Prostate gland (tissue), 2 donors: ENCODE data around the gene CPSF7.

Source experiments
- POLR2AphosphoS5 ChIP-seq: sonication (generic); formaldehyde crosslinking; IDR thresholded peaks from one replicate; pipeline ENCODE4 v1.6.1; 2017; ENCODE audit warnings: antibody characterized with exemption
- TF ChIP-seq, protein P1 (sequence below), 4 experiments: fragments of 200-600 bp in 2 of 4; fragments of 450-650 bp in 2 of 4; sonication (generic) in 2 of 4; IDR thresholded peaks; 1 replicate in 3 of 4; 2 replicates in 1 of 4; pipeline ENCODE4 v1.5.1; 2016 to 2019; ENCODE audit warnings: antibody characterized with exemption in 4 of 4, mild to moderate bottlenecking in 2 of 4, moderate library complexity in 2 of 4

DNA sequence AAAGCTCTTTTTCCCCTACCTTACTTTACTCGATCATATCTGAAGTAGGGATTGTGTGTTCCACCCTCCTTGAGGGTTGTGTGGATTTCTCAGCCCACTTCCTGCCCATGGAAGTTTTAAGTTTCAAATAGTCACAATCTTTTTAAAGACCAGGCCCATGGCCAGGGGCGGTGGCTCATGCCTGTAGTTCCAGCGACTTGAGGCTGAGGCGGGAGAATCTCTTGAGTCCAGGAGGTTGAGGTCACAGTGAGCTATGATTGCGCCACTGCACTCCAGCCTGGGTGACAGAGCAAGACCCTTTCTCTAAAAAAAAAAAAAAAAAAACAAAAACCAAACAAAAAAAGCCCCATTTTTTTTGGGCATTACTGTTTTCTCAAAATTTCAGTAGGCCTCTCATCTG, 42.5 kb upstream of the CPSF7 start:
- TF ChIP-seq, protein P1, sequence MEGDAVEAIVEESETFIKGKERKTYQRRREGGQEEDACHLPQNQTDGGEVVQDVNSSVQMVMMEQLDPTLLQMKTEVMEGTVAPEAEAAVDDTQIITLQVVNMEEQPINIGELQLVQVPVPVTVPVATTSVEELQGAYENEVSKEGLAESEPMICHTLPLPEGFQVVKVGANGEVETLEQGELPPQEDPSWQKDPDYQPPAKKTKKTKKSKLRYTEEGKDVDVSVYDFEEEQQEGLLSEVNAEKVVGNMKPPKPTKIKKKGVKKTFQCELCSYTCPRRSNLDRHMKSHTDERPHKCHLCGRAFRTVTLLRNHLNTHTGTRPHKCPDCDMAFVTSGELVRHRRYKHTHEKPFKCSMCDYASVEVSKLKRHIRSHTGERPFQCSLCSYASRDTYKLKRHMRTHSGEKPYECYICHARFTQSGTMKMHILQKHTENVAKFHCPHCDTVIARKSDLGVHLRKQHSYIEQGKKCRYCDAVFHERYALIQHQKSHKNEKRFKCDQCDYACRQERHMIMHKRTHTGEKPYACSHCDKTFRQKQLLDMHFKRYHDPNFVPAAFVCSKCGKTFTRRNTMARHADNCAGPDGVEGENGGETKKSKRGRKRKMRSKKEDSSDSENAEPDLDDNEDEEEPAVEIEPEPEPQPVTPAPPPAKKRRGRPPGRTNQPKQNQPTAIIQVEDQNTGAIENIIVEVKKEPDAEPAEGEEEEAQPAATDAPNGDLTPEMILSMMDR (IDR thresholded peaks at IDR 0.05) = no peak
- no peak for TF ChIP-seq POLR2AphosphoS5
